A549 (cell line): Measurements from ENCODE around the gene ADAMTS13.

Experiments
- CTCF ChIP-seq: fragments of >200 bp; sonication (Bioruptor Twin); formaldehyde crosslinking; IDR thresholded peaks from 3 replicates; pipeline ENCODE4 v1.5.1; 2016
- GATA3 ChIP-seq: IDR thresholded peaks from 2 replicates; pipeline ENCODE4 v1.6.1; 2012; ENCODE audit warnings: borderline replicate concordance
- HES2 ChIP-seq: fragments of >200 bp; sonication (Bioruptor Twin); formaldehyde crosslinking; IDR thresholded peaks from 2 replicates; pipeline ENCODE4 v1.6.1; 2016
- POLR2A ChIP-seq: IDR thresholded peaks from 2 replicates; pipeline ENCODE4 v1.6.1; 2012; ENCODE audit warnings: mild to moderate bottlenecking, low read length
- RFX5 ChIP-seq: fragments of 450-650 bp; IDR thresholded peaks from 2 replicates; pipeline ENCODE4 v1.7.1; 2014; ENCODE audit warnings: antibody characterized with exemption, mild to moderate bottlenecking, moderate library complexity

GRCh38 chr9:133476941-133477340, 54.8 kb downstream of the ADAMTS13 start:
- TF ChIP-seq POLR2A (no peak), CTCF (no peak), GATA3 (no peak), RFX5 (no peak), HES2 (no peak)
